Endothelial cell (in vitro differentiated cells): ENCODE measurements around the gene AASDHPPT. TPM values are rescaled to one million over a fixed set of nuclear protein-coding genes. Genes with fewer than 3 reads are reported as not detected.

Source experiments
- DNase-seq: peaks from one replicate; pipeline ENCODE4 v3.0.0; 2021; ENCODE audit warnings: low spot score
- H3K27ac Mint-ChIP-seq: one replicate; pipeline ENCODE4 v1.8.0; 2021; ENCODE audit warnings: mixed read lengths, inconsistent platforms; ENCODE audit not compliant: unreplicated experiment
- H3K27me3 Mint-ChIP-seq: one replicate; pipeline ENCODE4 v1.8.0; 2021; ENCODE audit warnings: mild to moderate bottlenecking, moderate library complexity, mixed read lengths, inconsistent platforms; ENCODE audit not compliant: unreplicated experiment
- H3K36me3 Mint-ChIP-seq: one replicate; pipeline ENCODE4 v1.8.0; 2021; ENCODE audit warnings: mild to moderate bottlenecking, low read depth, mixed read lengths, inconsistent platforms; ENCODE audit not compliant: unreplicated experiment
- H3K4me1 Mint-ChIP-seq: one replicate; pipeline ENCODE4 v1.8.0; 2021; ENCODE audit warnings: mild to moderate bottlenecking, mixed read lengths, inconsistent platforms; ENCODE audit not compliant: unreplicated experiment
- H3K4me3 Mint-ChIP-seq: one replicate; pipeline ENCODE4 v1.8.0; 2021; ENCODE audit warnings: mild to moderate bottlenecking, mixed read lengths, inconsistent platforms; ENCODE audit not compliant: unreplicated experiment
- H3K9me3 Mint-ChIP-seq: one replicate; pipeline ENCODE4 v1.8.0; 2021; ENCODE audit warnings: mixed read lengths, inconsistent platforms; ENCODE audit not compliant: unreplicated experiment
- total RNA-seq: library from RNA; stranded (reverse); fragmentation: NEBNext Ultra II Directional; extraction: Animal tissue kit (Norgen Biotek cat#: 25700); gene quantifications from one replicate; pipeline ENCODE4 v1.2.1, GENCODE V29; 2021; ENCODE audit not compliant: unreplicated experiment
- TF ChIP-seq, protein P1 (sequence below): fragments of 200-600 bp; sonication (generic); IDR thresholded peaks from one replicate; pipeline ENCODE4 v1.5.0; 2021; ENCODE audit warnings: antibody characterized with exemption; ENCODE audit not compliant: unreplicated experiment

AASDHPPT gene
- total RNA-seq, 1 donor from 2014 or later: 26.7 TPM

DNA sequence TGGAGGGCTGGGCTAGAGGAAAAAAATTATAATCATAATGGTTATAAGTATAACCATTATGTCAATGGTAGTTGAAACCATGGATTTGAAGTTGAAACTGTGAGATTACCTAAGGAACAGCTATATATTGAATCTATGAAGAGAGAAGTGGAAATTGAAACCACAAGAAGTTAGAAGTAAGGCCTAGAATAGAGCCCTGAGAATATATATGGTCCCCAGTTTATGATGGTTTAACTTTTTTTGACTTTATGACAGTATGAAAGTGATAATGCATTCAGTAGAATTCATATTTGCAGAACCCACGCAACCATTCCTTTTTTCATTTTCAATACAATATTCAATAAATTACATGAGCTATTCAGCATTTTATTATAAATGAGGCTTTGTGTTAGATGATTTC is 15.0 kb downstream of the AASDHPPT start:
- H3K27ac Mint-ChIP-seq: no peak overlapping the region
- H3K4me3 Mint-ChIP-seq: no peak overlapping the region
- H3K27me3 Mint-ChIP-seq: no peaks in the 10 kb centered on the region
- H3K36me3 Mint-ChIP-seq: peaks cover 6% of the 10 kb centered on the region
- no peaks in the 10 kb centered on the region for H3K4me1 Mint-ChIP-seq
- TF ChIP-seq, protein P1, sequence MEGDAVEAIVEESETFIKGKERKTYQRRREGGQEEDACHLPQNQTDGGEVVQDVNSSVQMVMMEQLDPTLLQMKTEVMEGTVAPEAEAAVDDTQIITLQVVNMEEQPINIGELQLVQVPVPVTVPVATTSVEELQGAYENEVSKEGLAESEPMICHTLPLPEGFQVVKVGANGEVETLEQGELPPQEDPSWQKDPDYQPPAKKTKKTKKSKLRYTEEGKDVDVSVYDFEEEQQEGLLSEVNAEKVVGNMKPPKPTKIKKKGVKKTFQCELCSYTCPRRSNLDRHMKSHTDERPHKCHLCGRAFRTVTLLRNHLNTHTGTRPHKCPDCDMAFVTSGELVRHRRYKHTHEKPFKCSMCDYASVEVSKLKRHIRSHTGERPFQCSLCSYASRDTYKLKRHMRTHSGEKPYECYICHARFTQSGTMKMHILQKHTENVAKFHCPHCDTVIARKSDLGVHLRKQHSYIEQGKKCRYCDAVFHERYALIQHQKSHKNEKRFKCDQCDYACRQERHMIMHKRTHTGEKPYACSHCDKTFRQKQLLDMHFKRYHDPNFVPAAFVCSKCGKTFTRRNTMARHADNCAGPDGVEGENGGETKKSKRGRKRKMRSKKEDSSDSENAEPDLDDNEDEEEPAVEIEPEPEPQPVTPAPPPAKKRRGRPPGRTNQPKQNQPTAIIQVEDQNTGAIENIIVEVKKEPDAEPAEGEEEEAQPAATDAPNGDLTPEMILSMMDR: no peak
- DNase-seq: no peak
- no peaks in the 10 kb centered on the region for H3K9me3 Mint-ChIP-seq

DNA sequence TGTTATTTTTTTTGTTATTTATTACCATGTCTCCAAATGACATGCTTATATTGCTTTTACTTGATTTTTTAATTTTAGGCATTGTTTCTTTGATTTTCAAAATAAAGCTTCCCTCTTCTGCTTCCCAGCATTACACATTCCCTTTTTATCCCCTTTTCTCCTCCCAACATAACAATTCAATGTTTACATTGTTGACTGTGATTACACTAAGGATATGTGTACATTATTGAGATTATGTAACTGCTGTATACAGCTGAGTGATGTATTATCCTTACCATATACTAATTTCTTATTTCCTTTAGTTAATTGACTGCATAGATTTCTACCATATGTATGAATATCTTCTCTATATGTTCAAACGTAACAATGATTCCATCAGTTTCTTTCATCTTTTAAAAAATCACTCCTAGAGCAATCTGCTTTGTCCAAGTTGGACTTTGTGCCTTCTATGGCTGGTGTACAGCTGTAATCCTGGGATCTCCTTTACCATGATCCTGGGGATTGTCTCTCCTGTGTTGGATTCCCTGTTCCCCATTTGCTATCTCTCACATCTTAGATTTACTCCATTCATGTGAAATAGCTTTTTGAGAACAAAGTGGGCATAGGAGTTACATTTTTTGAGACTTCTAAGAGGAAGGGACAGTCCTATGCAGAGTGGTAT is 21.6 kb downstream of the AASDHPPT start:
- H3K27me3 Mint-ChIP-seq: no peaks in the 10 kb centered on the region
- no peak overlapping the region for H3K4me3 Mint-ChIP-seq
- TF ChIP-seq, protein P1: no peak
- no peaks in the 10 kb centered on the region for H3K9me3 Mint-ChIP-seq
- H3K36me3 Mint-ChIP-seq: peaks cover 6% of the 10 kb centered on the region
- DNase-seq: no peak
- H3K4me1 Mint-ChIP-seq: peaks cover 2% of the 10 kb centered on the region
- H3K27ac Mint-ChIP-seq: no peak overlapping the region

- no peak for DNase-seq
Observed at GRCh38 chr11:106101370-106101769, 23.9 kb downstream of the AASDHPPT start.

DNA sequence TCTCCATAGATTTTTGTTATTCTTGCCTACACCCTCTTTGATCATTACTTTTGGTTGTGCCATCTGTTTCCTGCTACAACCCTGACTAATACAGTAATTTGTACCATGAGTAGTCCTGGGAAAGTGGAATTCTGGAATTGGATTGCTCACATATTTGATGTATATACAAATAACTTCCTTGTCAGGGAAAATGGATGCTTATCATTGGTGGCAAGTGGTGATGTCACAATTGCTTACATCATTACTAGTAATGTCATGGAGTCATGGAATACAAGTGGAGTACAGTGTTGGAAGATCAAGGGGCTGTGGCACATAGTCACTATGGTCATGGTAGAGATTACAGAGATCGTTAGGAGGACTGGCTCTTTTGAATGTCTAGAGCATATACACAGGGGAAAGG is 24.4 kb downstream of the AASDHPPT start:
- H3K4me1 Mint-ChIP-seq: peaks cover 2% of the 10 kb centered on the region
- H3K9me3 Mint-ChIP-seq: no peaks in the 10 kb centered on the region
- TF ChIP-seq, protein P1: no peak
- H3K27me3 Mint-ChIP-seq: no peaks in the 10 kb centered on the region
- no peak overlapping the region for H3K4me3 Mint-ChIP-seq
- DNase-seq: no peak
- H3K36me3 Mint-ChIP-seq: no peaks in the 10 kb centered on the region
- H3K27ac Mint-ChIP-seq: no peak overlapping the region

More at GRCh38 chr11:106101370-106101769, 23.9 kb downstream of the AASDHPPT start:
- Mint-ChIP-seq H3K9me3 (no peaks in the 10 kb centered on the region), H3K27me3 (no peaks in the 10 kb centered on the region), H3K27ac (no peak overlapping the region), H3K4me1 (peaks cover 2% of the 10 kb centered on the region), H3K4me3 (no peak overlapping the region), H3K36me3 (no peaks in the 10 kb centered on the region)
- TF ChIP-seq, protein P1: no peak

DNA sequence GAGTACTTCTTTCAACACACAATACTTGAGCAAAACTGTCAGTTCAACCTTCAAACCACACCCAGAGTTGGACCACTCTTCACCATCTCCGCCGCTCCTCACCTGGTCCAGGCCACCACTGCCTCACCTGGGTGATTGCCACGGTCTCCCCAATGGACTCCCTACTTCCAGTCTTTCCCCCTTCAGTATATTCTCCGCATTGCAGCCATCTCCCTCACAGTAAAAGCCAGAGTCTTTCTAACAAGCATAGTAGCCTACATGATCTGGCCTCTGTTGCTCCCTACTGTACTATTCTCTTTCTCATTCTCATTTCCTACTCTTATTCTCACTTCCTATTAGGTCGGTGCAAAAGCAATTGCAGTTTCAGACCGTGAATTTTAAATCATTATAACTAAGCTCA is 28.5 kb downstream of the AASDHPPT start:
- DNase-seq: no peak
- peaks cover 2% of the 10 kb centered on the region for H3K4me1 Mint-ChIP-seq
- no peaks in the 10 kb centered on the region for H3K36me3 Mint-ChIP-seq
- no peaks in the 10 kb centered on the region for H3K27me3 Mint-ChIP-seq
- no peaks in the 10 kb centered on the region for H3K9me3 Mint-ChIP-seq
- H3K27ac Mint-ChIP-seq: no peak overlapping the region
- no peak overlapping the region for H3K4me3 Mint-ChIP-seq
- TF ChIP-seq, protein P1: no peak
